HuH-7.5 (cell line): ENCODE measurements around the gene SMDT1.
"Not testable (repeated sequence)": the region's sequence is repeated elsewhere in the genome, so short reads cannot be mapped to it uniquely, and the experiment has no call there.

ENCODE experiments used
- DNase-seq: peaks from one replicate; pipeline ENCODE4 v3.0.0; 2011; ENCODE audit warnings: low spot score

SMDT1 gene

GRCh38 chr22:42070517-42071422, 8.7 kb upstream of the SMDT1 start, which contains the start of gene NAGA:
TSS of gene NAGA (minus strand) at chr22:42070812. CDS start at chr22:42070297, 515 bp downstream.
- DNase-seq: peak; percentile 96

- DNase-seq: not testable (repeated sequence)
Measured at GRCh38 chr22:42071508-42071907, 8.0 kb upstream of the SMDT1 start.

DNA sequence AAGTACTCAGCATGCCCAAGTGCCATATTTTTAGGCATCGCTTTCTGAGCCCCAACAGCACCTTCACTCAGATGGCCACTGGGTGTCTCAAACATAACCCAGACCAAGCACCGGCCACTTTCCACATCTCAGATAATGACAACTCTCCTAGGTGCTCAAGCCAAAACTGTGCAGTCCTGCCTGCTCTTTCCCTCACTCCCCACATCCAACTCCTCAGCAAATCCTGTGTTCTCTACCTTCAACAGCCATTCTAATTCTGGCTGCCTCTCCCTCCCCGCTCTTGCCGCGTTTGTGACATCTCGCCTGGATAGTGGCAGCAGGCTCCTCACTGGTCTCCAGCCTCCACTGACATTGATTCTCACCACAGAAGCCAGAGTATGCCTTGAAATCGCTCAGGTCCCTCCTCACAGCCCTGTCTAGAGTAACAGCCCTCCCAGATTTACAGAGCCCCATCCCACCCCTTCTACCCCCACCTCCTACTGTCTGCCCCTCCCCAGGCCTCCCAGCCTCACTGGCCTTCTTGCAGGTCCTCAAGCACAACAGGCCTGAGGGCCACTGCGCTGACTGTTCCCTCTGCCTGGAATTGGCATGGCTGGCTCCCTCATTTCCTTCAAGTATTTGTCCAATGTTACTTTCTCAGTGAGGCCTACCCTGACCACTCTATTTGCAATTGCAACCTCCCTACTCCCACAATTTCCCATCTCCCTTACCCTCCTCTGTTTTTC, 6.7 kb upstream of the SMDT1 start:
- DNase-seq: no peak

GRCh38 chr22:42073621-42074041, 5.9 kb upstream of the SMDT1 start:
- DNase-seq: no peak

- DNase-seq: no peak
Measured at GRCh38 chr22:42074132-42074811, 5.2 kb upstream of the SMDT1 start, which contains the start of gene PHETA2. TSS of gene PHETA2 (plus strand) at chr22:42074248. CDS start at chr22:42077294, 3,046 bp downstream.

- no peak for DNase-seq
Measured at GRCh38 chr22:42074846-42075676, 4.4 kb upstream of the SMDT1 start.

GRCh38 chr22:42076764-42077485, 2.6 kb upstream of the SMDT1 start:
- no peak for DNase-seq

DNA sequence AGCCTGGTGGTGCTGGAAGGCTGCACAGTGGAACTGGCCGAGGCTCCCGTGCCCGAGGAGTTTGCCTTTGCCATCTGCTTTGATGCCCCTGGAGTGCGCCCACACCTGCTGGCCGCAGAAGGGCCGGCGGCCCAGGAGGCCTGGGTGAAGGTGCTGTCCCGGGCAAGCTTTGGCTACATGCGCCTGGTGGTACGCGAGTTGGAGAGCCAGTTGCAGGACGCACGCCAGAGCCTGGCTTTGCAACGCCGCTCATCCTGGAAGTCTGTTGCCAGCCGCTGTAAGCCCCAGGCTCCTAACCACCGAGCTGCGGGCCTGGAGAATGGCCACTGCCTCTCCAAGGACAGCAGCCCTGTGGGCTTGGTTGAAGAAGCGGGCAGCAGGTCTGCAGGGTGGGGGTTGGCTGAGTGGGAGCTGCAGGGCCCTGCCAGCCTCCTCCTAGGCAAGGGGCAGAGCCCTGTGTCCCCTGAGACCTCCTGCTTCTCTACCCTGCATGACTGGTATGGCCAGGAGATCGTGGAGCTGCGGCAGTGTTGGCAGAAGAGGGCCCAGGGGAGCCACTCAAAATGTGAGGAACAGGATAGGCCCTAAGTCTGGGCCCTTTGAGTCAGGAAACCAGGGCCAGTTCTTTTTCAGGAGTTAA, 1.9 kb upstream of the SMDT1 start:
- no peak for DNase-seq

- no peak for DNase-seq
Measured at GRCh38 chr22:42078469-42079318, 806 bp upstream of the SMDT1 start.

DNA sequence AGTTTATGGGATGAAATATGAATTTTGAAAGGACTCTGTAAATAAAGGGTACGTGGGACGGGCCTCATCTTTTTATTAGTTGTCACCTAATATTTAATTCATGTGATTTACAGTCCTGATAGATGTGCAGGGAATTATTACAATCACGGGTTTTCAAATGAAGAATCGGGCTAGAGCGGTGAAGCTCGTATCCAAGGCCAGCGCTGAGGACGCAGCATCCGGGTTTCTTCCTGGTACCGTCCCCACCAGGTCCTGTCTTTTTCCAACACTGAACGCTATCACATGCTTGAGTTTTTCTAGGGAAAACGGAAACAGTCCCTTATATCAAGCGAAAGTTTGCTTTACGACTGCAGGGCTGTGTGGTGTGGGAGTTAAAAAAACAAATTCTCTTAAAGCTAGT, 787 bp downstream of the SMDT1 start:
- no peak for DNase-seq

DNA sequence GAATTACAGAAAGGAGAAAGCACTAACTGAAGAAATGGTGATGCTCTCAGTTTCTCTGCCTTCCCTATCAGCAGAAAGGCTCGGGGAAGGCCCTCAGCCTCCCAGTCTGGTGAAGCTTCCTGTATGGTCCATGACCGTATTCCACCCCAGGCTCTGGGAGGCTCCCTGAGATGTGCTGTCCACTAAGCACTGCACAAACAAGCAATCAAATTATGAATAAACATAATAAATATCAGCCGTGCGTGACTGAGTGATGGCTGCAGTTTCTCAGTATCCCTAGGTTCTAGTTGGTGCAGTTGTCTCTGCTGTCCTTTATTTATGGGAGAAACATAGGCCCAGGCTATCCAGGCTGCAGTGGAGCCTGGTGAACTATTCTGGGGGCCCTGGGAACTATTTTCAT, 3.6 kb downstream of the SMDT1 start:
- no peak for DNase-seq

DNA sequence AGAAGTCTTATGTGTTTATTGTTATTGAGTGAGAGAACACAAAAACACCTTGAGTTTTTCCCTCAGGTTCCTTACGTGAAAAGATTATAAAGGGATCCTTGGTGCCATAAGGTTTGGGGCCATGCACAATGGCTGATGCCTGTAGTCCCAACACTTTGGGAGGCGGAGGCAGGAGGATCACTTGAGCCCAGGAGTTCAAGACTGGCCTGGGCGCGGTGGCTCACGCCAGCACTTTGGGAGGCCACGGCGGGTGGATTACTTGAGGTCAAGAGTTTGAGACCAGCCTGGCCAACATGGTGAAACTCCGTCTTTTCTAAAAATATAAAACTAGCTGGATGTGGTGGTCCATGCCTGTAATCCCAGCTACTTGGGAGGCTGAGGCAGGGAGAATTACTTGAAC, 5.4 kb downstream of the SMDT1 start:
- DNase-seq: no peak

DNA sequence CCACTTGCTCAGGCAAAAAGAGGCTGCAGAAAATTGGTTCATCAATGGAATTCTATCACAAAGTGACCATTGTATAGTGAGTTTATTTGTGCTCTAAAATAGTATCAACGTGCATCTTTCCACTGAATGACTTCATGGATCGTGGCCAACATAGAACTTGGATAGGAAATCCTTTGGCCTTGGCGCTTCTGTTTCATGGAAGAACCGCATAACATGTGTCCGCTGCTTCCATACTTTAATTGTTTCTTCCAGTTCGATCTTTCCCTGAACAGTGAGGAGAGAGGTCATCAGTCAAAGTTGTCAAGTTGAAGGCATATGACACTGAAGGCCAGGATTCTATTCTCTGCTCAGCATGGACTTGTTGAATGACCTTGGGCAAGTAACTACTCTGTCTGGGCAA, 6.6 kb downstream of the SMDT1 start:
- DNase-seq: no peak

DNA sequence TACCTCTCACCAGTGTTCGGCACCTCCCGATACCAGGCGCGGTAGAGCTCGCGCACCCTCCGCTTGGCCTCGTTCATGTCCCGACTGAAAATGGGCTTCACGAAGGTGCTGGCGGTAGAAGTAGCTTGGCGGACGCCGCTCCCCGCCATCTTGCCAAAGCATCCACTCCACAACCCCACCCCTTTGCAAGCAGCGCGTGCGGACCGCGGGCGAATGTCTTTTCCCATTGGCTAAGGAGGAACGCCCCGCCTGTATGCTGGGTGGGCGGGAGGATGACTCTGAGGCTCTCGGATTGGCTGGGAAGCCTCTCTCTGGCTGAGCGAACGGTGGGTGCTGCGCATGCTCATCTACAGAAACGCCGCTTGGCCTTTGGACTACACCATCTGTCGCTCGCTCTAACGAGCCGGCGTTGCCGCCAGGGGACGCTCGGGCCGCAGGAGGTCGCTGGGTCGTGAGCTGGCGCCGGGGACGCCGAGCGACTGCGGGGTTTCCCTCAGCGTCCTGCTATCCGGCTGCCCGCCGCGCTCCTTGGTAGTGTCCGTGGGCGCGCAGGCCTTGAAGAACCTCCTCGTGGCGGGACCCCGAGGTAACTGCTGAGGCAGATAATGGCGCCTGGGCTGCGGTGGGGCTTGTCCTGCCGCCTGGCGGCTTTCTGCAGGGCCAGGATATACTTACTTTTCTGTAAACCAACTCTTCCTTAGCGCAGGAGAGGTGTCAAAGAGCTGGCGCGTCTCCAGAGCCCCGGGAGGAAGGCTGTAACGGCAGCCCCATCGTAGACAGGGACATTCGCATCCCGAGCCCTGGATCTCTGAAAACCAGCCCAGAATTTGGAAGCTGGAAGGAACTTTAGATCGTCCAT, 11.3 kb downstream of the SMDT1 start, which contains the start of gene NDUFA6:
TSS of gene NDUFA6 (minus strand) at position 177 of the 859 bp plus-strand sequence. CDS start at position 149, 28 bp downstream.
- DNase-seq: peak; percentile 92

DNA sequence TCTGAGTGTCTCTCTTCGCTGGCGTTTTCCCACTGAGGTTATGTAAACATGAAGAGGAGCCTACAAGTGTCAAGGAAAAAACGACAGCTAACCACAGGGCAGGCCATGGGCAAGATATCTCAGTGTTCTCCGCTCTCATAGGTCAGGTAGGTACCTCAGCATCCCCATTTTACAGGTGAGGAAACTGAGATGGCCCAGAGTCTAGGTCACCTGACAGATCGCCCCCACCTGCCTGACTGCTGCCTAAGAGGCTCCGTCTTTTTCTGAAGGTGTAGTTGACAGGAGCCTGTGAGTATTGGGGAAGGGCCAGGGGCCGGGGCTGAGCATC, 11.9 kb downstream of the SMDT1 start:
- DNase-seq: no peak

DNA sequence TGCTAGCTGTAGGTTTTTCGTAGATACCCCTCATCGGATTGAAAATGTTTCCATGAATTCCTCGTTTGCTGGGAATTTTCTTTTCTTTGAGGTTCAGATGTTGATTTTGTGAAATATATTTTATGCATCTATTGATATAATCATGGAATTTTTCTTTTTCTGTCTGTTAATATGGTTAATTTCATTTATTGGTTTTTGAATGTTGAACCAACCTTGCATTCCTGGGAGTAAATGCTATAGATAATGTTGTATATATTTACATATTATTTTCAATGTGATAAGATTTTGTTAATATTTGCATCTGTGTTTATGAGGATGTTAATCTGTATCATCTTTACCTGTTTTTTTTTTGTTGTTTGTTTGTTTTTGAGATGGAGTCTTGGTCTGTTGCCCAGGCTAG, 21.7 kb downstream of the SMDT1 start:
- no peak for DNase-seq

DNA sequence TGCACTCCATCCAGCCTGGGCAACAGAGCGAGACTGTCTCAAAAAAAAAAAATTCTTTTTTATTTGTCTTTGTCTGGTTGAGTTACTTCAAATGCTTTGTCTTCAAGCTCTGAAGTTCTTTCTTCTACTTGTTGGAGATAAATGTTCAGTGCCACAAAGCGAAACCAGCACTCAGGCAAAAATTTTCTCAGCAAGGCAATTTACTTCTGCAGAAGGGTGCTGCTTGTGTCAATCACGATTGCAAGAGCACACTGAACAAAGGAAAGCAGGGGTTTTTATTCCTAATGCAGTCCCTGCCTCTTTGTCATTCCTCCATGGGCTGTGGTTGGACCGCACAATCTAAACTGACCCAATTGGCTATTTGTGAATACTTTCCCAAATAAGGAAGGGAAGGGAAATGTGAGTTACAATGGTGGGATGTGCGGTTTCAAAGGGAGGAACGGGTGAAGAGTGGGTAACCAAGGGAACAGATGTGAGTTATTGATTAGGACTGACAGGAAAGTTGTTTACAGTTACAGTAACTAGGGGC, 24.9 kb downstream of the SMDT1 start:
- DNase-seq: not testable (repeated sequence)

- DNase-seq: no peak
Measured at GRCh38 chr22:42108848-42109247, 29.3 kb downstream of the SMDT1 start.
